Measurements from ENCODE around the gene RAI1. TPM values are rescaled to one million over a fixed set of nuclear protein-coding genes. Genes with fewer than 3 reads are reported as not detected.
A peak's percentile ranks its signal among the peaks of the same experiment; 100 is the strongest.

The RAI1 gene
- total RNA-seq, 2 experiments from 2014 or later: 16.7 TPM

- ChIA-PET CTCF (interaction anchor here (0.6 to 2.0 kb wide), 10 partner anchors 11 to 220 kb away, joined by 3 to 12 read pairs (median 4); no protein-coding TSS in a partner anchor), POLR2A (interaction anchor here (0.7 to 6.4 kb wide), 15 partner anchors 8 to 167 kb away, joined by 3 to 253 read pairs (median 10); partner anchors contain the start of genes DRC3, SREBF1 and TOM1L2)
- Mint-ChIP-seq H3K36me3 (ENCODE audit: low read depth) (peaks cover 9% of the 10 kb centered on the region), H3K4me3 (peak overlapping the region; percentile 39), H3K27ac (peak overlapping the region; percentile 99), H3K9me3 (no peaks in the 10 kb centered on the region), H3K4me1 (peaks cover 74% of the 10 kb centered on the region), H3K27me3 (no peaks in the 10 kb centered on the region)
- peak; percentile 94 for DNase-seq
These were observed 168.0 kb downstream of the RAI1 start for GRCh38 chr17:17849147-17849820.

GRCh38 chr17:17849845-17850373 lies 168.7 kb downstream of the RAI1 start:
- H3K27ac Mint-ChIP-seq: peak overlapping the region; percentile 99
- DNase-seq: peak; percentile 84
- no peaks in the 10 kb centered on the region for H3K9me3 Mint-ChIP-seq
- H3K4me3 Mint-ChIP-seq: no peak overlapping the region
- H3K4me1 Mint-ChIP-seq: peaks cover 79% of the 10 kb centered on the region
- ChIA-PET CTCF (interaction anchor here (0.5 to 2.0 kb wide), 9 partner anchors 10 to 333 kb away, joined by 3 to 12 read pairs (median 5); no protein-coding TSS in a partner anchor), POLR2A (interaction anchor here (1.0 to 6.4 kb wide), 14 partner anchors 9 to 168 kb away, joined by 3 to 253 read pairs (median 10); partner anchors contain the start of genes DRC3, SREBF1 and TOM1L2)
- peaks cover 9% of the 10 kb centered on the region for H3K36me3 Mint-ChIP-seq (ENCODE audit: low read depth)
- no peaks in the 10 kb centered on the region for H3K27me3 Mint-ChIP-seq

- CTCF ChIA-PET: interaction anchor here (0.6 kb wide), 1 partner anchor 15 kb away, joined by 3 read pairs; no protein-coding TSS in a partner anchor
- DNase-seq: no peak
- no peak overlapping the region for H3K4me3 Mint-ChIP-seq
- POLR2A ChIA-PET: interaction anchor here (1.8 to 7.8 kb wide), 6 partner anchors 10 to 101 kb away, joined by 4 to 253 read pairs (median 56); partner anchors contain the start of gene SREBF1
- H3K27ac Mint-ChIP-seq: peak overlapping the region; percentile 99
- no peaks in the 10 kb centered on the region for H3K9me3 Mint-ChIP-seq
- H3K36me3 Mint-ChIP-seq (ENCODE audit: low read depth): peaks cover 9% of the 10 kb centered on the region
- no peaks in the 10 kb centered on the region for H3K27me3 Mint-ChIP-seq
- H3K4me1 Mint-ChIP-seq: peaks cover 92% of the 10 kb centered on the region
These were observed 170.1 kb downstream of the RAI1 start for GRCh38 chr17:17851103-17852002.

GRCh38 chr17:17852930-17853329 lies 171.7 kb downstream of the RAI1 start:
- peaks cover 84% of the 10 kb centered on the region for H3K4me1 Mint-ChIP-seq
- H3K4me3 Mint-ChIP-seq: no peak overlapping the region
- POLR2A ChIA-PET: interaction anchor here (1.0 to 7.8 kb wide), 5 partner anchors 14 to 171 kb away, joined by 3 to 170 read pairs (median 8); partner anchors contain the start of gene SREBF1
- no peaks in the 10 kb centered on the region for H3K27me3 Mint-ChIP-seq
- H3K9me3 Mint-ChIP-seq: no peaks in the 10 kb centered on the region
- H3K36me3 Mint-ChIP-seq (ENCODE audit: low read depth): peaks cover 9% of the 10 kb centered on the region
- CTCF ChIA-PET: interaction anchor here (3.2 kb wide), 1 partner anchor 17 kb away, joined by 23 read pairs; the partner anchor contains the start of gene SREBF1
- H3K27ac Mint-ChIP-seq: peak overlapping the region; percentile 90
- DNase-seq: no peak

- Mint-ChIP-seq H3K36me3 (ENCODE audit: low read depth) (peaks cover 9% of the 10 kb centered on the region), H3K4me1 (peaks cover 74% of the 10 kb centered on the region), H3K27ac (peak overlapping the region; percentile 90), H3K9me3 (no peaks in the 10 kb centered on the region), H3K4me3 (no peak overlapping the region), H3K27me3 (no peaks in the 10 kb centered on the region)
- POLR2A ChIA-PET: interaction anchor here (0.9 to 7.8 kb wide), 9 partner anchors 8 to 172 kb away, joined by 3 to 170 read pairs (median 8); partner anchors contain the start of gene SREBF1
- DNase-seq: peak; percentile 64
- CTCF ChIA-PET: interaction anchor here (3.2 to 10.8 kb wide), 2 partner anchors 18 to 41 kb away, joined by 23 to 89 read pairs; partner anchors contain the start of gene SREBF1
These were observed 172.7 kb downstream of the RAI1 start for GRCh38 chr17:17853811-17854447.

GRCh38 chr17:17855976-17856375 lies 174.7 kb downstream of the RAI1 start:
- DNase-seq: no peak
- no peaks in the 10 kb centered on the region for H3K9me3 Mint-ChIP-seq
- peak overlapping the region; percentile 54 for H3K27ac Mint-ChIP-seq
- H3K4me1 Mint-ChIP-seq: peaks cover 60% of the 10 kb centered on the region
- no peaks in the 10 kb centered on the region for H3K27me3 Mint-ChIP-seq
- POLR2A ChIA-PET: interaction anchor here (1.2 to 7.8 kb wide), 6 partner anchors 17 to 174 kb away, joined by 3 to 170 read pairs (median 14); partner anchors contain the start of gene SREBF1
- CTCF ChIA-PET: interaction anchor here (0.7 to 10.8 kb wide), 8 partner anchors 15 to 174 kb away, joined by 3 to 89 read pairs (median 4); partner anchors contain the start of gene SREBF1
- peaks cover 3% of the 10 kb centered on the region for H3K36me3 Mint-ChIP-seq (ENCODE audit: low read depth)
- H3K4me3 Mint-ChIP-seq: no peak overlapping the region

GRCh38 chr17:17856386-17856785 lies 175.1 kb downstream of the RAI1 start:
- H3K27ac Mint-ChIP-seq: no peak overlapping the region
- H3K9me3 Mint-ChIP-seq: no peaks in the 10 kb centered on the region
- no peak for DNase-seq
- no peak overlapping the region for H3K4me3 Mint-ChIP-seq
- peaks cover 56% of the 10 kb centered on the region for H3K4me1 Mint-ChIP-seq
- ChIA-PET POLR2A (interaction anchor here (1.2 to 7.8 kb wide), 4 partner anchors 17 to 162 kb away, joined by 3 to 170 read pairs (median 28); partner anchors contain the start of gene SREBF1), CTCF (interaction anchor here (1.3 to 10.8 kb wide), 3 partner anchors 20 to 174 kb away, joined by 3 to 89 read pairs (median 23); partner anchors contain the start of gene SREBF1)
- no peaks in the 10 kb centered on the region for H3K27me3 Mint-ChIP-seq
- peaks cover 3% of the 10 kb centered on the region for H3K36me3 Mint-ChIP-seq (ENCODE audit: low read depth)

- Mint-ChIP-seq H3K9me3 (no peaks in the 10 kb centered on the region), H3K27ac (no peak overlapping the region), H3K4me1 (peaks cover 46% of the 10 kb centered on the region), H3K4me3 (no peak overlapping the region), H3K36me3 (ENCODE audit: low read depth) (peaks cover 3% of the 10 kb centered on the region), H3K27me3 (no peaks in the 10 kb centered on the region)
- no peak for DNase-seq
- POLR2A ChIA-PET: interaction anchor here (0.9 to 7.8 kb wide), 2 partner anchors 18 to 126 kb away, joined by 3 to 170 read pairs; partner anchors contain the start of gene SREBF1
- CTCF ChIA-PET: interaction anchor here (1.3 to 10.8 kb wide), 2 partner anchors 44 to 175 kb away, joined by 3 to 89 read pairs; no protein-coding TSS in a partner anchor
These were observed 176.2 kb downstream of the RAI1 start for GRCh38 chr17:17857496-17857895.

GRCh38 chr17:17859909-17860765 lies 178.9 kb downstream of the RAI1 start:
- H3K4me3 Mint-ChIP-seq: no peak overlapping the region
- DNase-seq: peak; percentile 76
- H3K27me3 Mint-ChIP-seq: no peaks in the 10 kb centered on the region
- POLR2A ChIA-PET: interaction anchor here (0.7 to 2.6 kb wide), 7 partner anchors 19 to 180 kb away, joined by 3 to 14 read pairs (median 4); partner anchors contain the start of gene SREBF1
- H3K9me3 Mint-ChIP-seq: no peaks in the 10 kb centered on the region
- H3K36me3 Mint-ChIP-seq (ENCODE audit: low read depth): no peaks in the 10 kb centered on the region
- no peak overlapping the region for H3K27ac Mint-ChIP-seq
- peaks cover 34% of the 10 kb centered on the region for H3K4me1 Mint-ChIP-seq
- CTCF ChIA-PET: interaction anchor here (0.6 to 10.8 kb wide), 11 partner anchors 11 to 181 kb away, joined by 3 to 89 read pairs (median 6); partner anchors contain the start of gene SREBF1

- ChIA-PET POLR2A (interaction anchor here (0.7 to 2.6 kb wide), 6 partner anchors 25 to 181 kb away, joined by 3 to 14 read pairs (median 6); partner anchors contain the start of gene SREBF1), CTCF (interaction anchor here (1.0 to 10.8 kb wide), 10 partner anchors 11 to 181 kb away, joined by 3 to 89 read pairs (median 7); partner anchors contain the start of gene SREBF1)
- DNase-seq: no peak
- Mint-ChIP-seq H3K9me3 (no peaks in the 10 kb centered on the region), H3K27ac (no peak overlapping the region), H3K4me3 (no peak overlapping the region), H3K4me1 (peaks cover 28% of the 10 kb centered on the region), H3K27me3 (no peaks in the 10 kb centered on the region), H3K36me3 (ENCODE audit: low read depth) (no peaks in the 10 kb centered on the region)
These were observed 179.5 kb downstream of the RAI1 start for GRCh38 chr17:17860766-17861107.
